LoVo (cell line): ENCODE measurements around the gene NUDT21.
"Not testable (repeated sequence)": the region's sequence is repeated elsewhere in the genome, so short reads cannot be mapped to it uniquely, and the experiment has no call there.

Experiments
- DNase-seq: peaks from one replicate; pipeline ENCODE4 v3.0.0-alpha.2; 2016; ENCODE audit warnings: low spot score

The NUDT21 gene

DNA sequence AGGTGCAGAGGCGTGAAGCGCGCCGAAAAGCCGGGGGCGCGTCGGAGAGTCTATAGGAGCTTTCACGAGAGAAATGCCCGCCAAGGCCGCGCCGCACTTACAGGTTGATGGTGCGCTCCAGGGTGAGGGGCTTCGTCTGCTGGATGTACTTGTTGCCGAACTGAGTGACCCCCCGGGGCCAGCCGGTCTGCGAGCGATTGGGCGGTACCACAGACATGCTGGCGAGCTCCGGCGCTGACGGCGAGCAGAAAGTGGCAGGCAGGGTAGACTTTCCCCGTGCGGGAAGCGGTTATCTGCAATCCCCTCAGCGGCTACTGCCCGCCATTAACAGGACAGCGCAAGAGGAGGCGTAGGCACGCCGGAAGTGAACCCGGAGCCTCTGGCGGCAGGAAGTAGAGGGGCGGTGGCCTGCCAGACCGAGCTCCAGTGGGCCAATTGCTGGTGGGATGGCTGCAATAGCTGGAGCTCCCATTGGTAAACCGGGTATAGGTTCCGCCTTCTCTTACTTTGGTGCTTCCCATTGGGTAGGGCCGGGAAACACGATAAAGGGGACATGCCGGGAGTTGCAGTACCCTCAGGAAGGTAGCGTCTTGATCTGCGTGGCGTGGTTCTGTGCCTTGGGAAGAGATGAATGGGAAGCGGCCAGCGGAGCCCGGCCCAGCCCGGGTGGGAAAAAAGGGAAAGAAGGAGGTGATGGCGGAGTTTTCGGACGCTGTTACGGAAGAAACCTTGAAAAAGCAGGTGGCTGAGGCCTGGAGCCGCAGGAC lies at the start of gene NUDT21, which contains the start of gene OGFOD1:
Gene NUDT21, minus strand, starts transcription at position 347 of the 767 bp plus-strand sequence. Its CDS starts 130 bp downstream, at position 217.
Gene OGFOD1, plus strand, starts transcription at position 569 of the 767 bp plus-strand sequence. Its CDS starts 59 bp downstream, at position 628.
- peak; percentile 97 for DNase-seq

DNA sequence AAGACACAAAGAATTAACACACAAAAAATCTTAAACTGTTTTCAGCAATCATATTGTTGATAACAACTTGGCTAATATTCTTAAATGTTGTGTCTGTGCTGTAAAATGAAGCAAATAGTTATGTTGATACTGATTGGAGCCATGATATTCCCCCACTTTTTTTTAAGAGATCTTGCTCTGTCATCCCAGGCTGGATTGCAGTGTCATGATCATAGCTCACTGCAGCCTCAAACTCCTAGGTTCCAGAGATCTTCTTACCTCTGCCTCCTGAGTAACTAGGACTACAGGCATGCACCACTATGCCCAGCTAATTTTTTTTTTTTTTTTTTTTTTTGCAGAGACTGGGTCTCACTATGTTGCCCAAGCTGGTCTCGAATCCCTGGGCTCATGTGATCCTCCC lies 42.7 kb upstream of the NUDT21 start:
- no peak for DNase-seq

DNA sequence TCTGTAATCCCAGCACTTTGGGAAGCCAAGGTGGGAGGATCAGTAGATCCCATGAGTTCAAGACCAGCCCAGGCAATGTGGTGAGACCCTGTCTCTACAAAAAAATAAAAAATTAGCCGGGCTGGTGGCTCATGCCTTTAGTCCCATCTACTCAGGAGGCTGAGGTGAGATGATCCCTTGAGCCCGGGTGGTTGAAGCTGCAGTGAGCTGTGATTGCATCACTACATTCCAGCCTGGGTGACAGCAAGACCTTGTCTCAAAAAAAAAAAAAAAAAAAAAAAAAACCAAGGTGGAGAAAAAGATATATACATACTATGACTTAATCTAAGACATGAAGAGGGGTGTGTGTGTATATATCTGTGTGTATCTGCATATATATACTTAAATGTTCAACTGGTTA lies 42.0 kb upstream of the NUDT21 start:
- DNase-seq, result no peak

GRCh38 chr16:56491657-56492261 lies 40.6 kb upstream of the NUDT21 start:
- no peak for DNase-seq

- not testable (repeated sequence) for DNase-seq
Measured at GRCh38 chr16:56488868-56489267, 37.7 kb upstream of the NUDT21 start.

DNA sequence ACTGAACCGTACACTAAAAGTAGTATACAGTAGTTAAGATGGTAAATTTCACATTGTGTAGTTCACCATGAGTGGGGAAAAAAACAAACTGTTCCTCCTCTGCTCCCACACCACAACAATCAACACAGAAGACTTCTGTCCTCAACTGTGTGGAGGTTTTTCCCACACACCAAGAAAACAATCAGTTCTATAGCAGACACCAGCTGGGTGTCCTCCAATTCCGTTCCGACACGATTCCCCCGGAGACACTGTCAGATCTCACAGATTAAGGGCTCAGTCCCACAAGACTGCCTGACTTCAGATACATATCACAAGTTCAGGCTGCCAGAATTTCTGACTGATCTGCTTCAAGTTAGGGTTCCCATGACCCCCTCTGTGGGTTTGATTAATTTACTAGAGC lies 36.9 kb upstream of the NUDT21 start:
- DNase-seq, result no peak

DNA sequence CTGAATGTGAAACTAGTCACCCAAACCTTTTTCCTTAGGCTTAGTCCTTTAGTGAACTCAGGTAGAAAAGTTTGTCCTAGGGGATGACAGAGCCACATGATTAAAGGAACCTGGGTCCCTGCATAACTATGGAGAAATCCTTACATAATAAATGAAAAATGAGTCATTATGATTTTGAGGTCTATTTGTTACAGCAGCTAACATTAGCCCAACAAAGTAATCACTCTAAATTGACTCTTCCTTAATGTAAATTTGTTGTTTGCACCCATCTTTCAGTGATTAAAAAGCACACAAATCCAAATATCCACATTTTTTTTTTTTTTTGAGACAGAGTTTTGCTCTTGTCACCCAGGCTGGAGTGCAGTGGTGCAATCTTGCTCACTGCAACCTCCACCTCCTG lies 32.3 kb upstream of the NUDT21 start:
- no peak for DNase-seq

DNA sequence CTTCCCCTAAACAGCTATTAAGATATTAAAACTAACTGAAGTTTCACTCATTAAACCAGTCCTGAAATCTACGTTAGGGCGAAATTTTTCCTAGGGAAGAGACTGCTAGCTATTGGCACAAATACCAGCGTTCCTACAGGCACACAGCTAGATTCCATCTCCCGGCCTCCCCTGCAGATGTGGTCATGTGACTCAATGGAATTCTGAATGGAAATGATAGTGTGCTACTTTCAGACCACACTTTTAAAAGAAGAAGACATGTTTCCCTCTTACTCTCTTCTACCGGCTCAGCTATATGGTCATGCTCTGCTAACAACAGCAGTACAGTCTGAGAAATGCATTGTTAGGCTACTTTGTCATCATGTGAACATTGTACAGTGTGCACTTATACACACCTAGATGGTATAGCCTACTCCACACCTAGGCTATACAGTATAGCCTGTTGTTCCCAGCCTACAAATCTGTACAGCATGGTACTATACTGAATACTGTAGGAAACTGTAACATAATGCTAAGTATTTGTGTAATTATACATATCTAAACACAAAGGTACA lies 31.6 kb upstream of the NUDT21 start:
- DNase-seq, result no peak

- DNase-seq, result no peak
Measured at GRCh38 chr16:56481468-56482122, 30.5 kb upstream of the NUDT21 start.

DNA sequence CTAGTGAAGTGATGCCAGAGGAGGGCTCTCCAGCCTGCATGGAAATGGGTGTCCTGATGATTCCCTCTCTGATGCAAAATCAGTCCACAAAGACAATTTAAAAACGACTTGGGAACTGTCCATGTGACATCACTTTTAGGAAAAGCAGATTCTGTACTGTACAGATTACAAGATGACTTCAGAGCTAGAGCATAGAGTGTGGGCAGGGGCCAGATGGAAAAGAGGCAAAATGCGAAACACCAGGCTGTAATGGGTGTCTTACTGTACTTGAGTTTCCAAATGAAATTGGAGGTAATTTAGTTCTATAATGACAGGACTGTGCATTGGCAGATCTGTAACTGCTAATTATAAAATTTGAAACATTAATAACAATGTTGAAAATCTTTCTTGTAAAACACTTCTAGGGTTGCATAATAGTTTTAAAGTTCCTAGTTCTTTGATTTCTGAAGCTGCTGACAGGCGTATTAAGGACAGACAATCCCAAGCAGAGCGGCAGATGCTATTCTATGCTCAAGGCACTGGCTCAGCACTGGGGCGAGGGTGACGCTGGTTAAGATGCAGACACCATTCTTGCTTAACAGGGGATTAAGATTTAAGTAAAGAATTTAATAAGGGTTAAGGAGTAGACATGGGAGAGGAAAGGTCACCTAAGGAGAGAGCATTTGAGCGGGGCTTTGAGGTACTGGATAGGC lies 29.8 kb upstream of the NUDT21 start:
- DNase-seq, result no peak

DNA sequence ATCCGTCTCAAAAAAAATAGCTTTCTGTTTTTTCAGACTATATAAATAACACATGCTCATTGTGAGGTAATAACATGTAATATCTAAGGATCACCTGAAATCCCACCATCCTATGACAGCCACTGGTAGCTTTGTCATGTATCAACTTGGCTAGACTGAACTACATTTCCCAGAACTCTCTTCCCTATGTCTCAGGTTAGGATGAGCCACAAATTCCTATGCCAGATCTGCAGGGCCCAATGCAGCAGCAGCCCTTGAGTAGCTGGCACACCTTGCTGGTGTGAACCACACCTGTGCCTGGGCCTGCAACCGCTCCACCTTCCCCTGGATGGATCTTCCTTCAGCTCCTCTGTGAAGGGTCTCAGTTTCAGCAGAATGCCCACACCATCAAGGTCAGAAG lies 28.3 kb upstream of the NUDT21 start:
- no peak for DNase-seq

GRCh38 chr16:56478281-56479049 lies 27.3 kb upstream of the NUDT21 start:
- DNase-seq, result no peak

GRCh38 chr16:56477096-56477878 lies 26.2 kb upstream of the NUDT21 start:
- peak; percentile 30 for DNase-seq

- no peak for DNase-seq
Measured at GRCh38 chr16:56475201-56475600, 24.1 kb upstream of the NUDT21 start.

DNA sequence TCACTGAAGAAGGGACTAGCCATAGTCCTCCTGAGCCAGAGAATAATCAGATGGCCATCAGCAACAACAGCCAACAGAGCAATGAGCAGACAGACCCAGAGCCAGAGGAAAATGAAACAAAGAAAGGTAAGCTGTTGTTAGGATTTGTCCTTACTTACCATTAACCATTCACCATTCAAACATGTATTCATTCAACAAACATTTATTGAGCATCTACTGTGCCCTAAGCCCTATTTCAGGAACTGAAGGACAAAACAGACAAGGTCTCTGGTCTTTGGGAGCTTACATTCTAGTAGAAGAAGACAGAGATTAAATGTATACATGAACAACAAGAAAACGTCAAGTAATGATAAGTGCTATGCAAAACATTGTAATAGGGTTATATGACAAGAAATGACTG lies 19.5 kb upstream of the NUDT21 start:
- DNase-seq, result no peak

- DNase-seq, result no peak
Measured at GRCh38 chr16:56470232-56470631, 19.1 kb upstream of the NUDT21 start.

DNA sequence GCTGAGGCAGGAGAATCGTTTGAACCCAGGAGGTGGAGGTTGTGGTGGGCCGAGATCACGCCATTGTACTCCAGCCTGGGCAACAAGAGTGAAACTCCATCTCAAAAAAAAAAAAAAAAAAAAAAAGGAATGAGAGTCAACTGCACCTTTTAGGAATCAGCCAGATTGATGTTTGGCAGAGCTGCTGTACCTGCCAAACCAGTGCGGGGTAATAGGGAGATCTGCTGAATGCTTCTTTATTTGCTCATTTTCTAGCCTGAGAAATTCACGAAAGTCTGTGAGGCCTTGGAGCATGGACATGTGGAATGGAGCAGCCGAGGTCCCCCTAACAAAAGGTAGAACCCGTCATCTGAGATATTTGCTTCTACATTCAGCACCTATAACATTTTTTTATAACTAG lies 18.6 kb upstream of the NUDT21 start:
- DNase-seq, result no peak

- DNase-seq, result no peak
Measured at GRCh38 chr16:56468800-56469199, 17.7 kb upstream of the NUDT21 start.

DNA sequence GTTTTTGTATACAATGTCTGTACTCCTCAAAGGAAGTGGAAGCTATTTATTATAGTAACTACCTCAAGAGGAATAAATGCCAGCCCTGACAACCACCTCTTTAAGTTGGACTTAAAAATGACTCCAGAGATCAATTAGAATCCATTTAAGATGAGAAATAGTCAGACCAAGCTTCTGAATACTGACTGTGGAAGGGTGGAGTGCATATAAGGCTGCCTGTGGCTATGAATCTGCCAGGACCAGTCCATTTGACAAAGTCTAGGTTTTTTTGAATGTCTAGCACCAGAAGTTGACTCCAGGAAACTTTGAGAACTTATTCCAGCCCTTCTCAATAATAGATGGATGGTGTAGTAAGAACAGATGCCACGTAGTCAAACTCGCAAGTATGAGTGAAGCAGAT lies 15.2 kb upstream of the NUDT21 start:
- no peak for DNase-seq

- DNase-seq, result no peak
Measured at GRCh38 chr16:56463153-56463552, 12.0 kb upstream of the NUDT21 start.
